Measurements from ENCODE around the gene MLN.
A peak's percentile ranks its signal among the peaks of the same experiment; 100 is the strongest.

Gene MLN

GRCh38 chr6:33803571-33804053 is at the start of gene MLN:
TSS of gene MLN (minus strand) at chr6:33804003. CDS start at chr6:33801163, 2,840 bp downstream.
- DNase-seq (ENCODE audit: low read depth), result no peak

- no peak for DNase-seq (ENCODE audit: low read depth)
Measured at GRCh38 chr6:33853026-33853425, 49.2 kb upstream of the MLN start.

- DNase-seq (ENCODE audit: low read depth), result peak; percentile 7
Measured at GRCh38 chr6:33851959-33852358, 48.2 kb upstream of the MLN start.

GRCh38 chr6:33850869-33851541 is 47.2 kb upstream of the MLN start:
- no peak for DNase-seq (ENCODE audit: low read depth)

GRCh38 chr6:33850296-33850695 is 46.5 kb upstream of the MLN start:
- DNase-seq (ENCODE audit: low read depth), result no peak

GRCh38 chr6:33849500-33850075 is 45.8 kb upstream of the MLN start:
- DNase-seq (ENCODE audit: low read depth), result no peak

- no peak for DNase-seq (ENCODE audit: low read depth)
Measured at GRCh38 chr6:33848484-33848883, 44.7 kb upstream of the MLN start.

GRCh38 chr6:33847867-33848266 is 44.1 kb upstream of the MLN start:
- DNase-seq (ENCODE audit: low read depth), result no peak

GRCh38 chr6:33847078-33847477 is 43.3 kb upstream of the MLN start:
- DNase-seq (ENCODE audit: low read depth), result no peak

GRCh38 chr6:33846226-33846625 is 42.4 kb upstream of the MLN start:
- peak; percentile 20 for DNase-seq (ENCODE audit: low read depth)

- no peak for DNase-seq (ENCODE audit: low read depth)
Measured at GRCh38 chr6:33845031-33845745, 41.4 kb upstream of the MLN start.

- DNase-seq (ENCODE audit: low read depth), result no peak
Measured at GRCh38 chr6:33843131-33844121, 39.6 kb upstream of the MLN start.

GRCh38 chr6:33841868-33842267 is 38.1 kb upstream of the MLN start:
- DNase-seq (ENCODE audit: low read depth), result no peak

- no peak for DNase-seq (ENCODE audit: low read depth)
Measured at GRCh38 chr6:33841070-33841469, 37.3 kb upstream of the MLN start.

- peak; percentile 96 for DNase-seq (ENCODE audit: low read depth)
Measured at GRCh38 chr6:33840048-33840926, 36.5 kb upstream of the MLN start.

GRCh38 chr6:33839399-33840047 is 35.7 kb upstream of the MLN start:
- DNase-seq (ENCODE audit: low read depth), result no peak

GRCh38 chr6:33838983-33839382 is 35.2 kb upstream of the MLN start:
- DNase-seq (ENCODE audit: low read depth), result no peak

GRCh38 chr6:33837971-33838665 is 34.3 kb upstream of the MLN start:
- DNase-seq (ENCODE audit: low read depth), result no peak

- DNase-seq (ENCODE audit: low read depth), result no peak
Measured at GRCh38 chr6:33836806-33837469, 33.1 kb upstream of the MLN start.
